ENCODE data around the gene NXPE1. TPM values are rescaled to one million over a fixed set of nuclear protein-coding genes. Genes with fewer than 3 reads are reported as not detected.

The NXPE1 gene
- total and polyA plus RNA-seq, 2 experiments from 2014 or later: not detected

GRCh38 chr11:114524122-114524521 is 35.6 kb downstream of the NXPE1 start:
- Histone ChIP-seq H4K20me1 (replicated peaks; ENCODE audit: insufficient read depth) (no peaks in the 10 kb centered on the region), H3K27ac (ENCODE audit: low read depth) (no peak overlapping the region), H3K79me2 (replicated peaks; ENCODE audit: insufficient read depth) (no peaks in the 10 kb centered on the region), H3K4me2 (no peak overlapping the region), H3K27me3 (ENCODE audit: insufficient read depth) (no peaks in the 10 kb centered on the region), H3K4me1 (ENCODE audit: insufficient read depth) (no peaks in the 10 kb centered on the region), H3K36me3 (ENCODE audit: insufficient read depth) (no peaks in the 10 kb centered on the region), H3K4me3 (no peak overlapping the region), H3F3A (replicated peaks; ENCODE audit: low read depth) (no peaks in the 10 kb centered on the region), H3K9me2 (ENCODE audit: insufficient read depth) (peaks cover under 1% of the 10 kb centered on the region; the same call in 1 of the 2 replicates), H2AFZ (no peak overlapping the region)
- peaks cover 16% of the 10 kb centered on the region; the same call in 2 of the 3 replicates for H3K36me3 Mint-ChIP-seq (ENCODE audit: low read depth)
- no peak overlapping the region for H3K27ac Mint-ChIP-seq
- H3K4me3 Mint-ChIP-seq: no peak overlapping the region
- peaks cover 28% of the 10 kb centered on the region for H3K9me3 Mint-ChIP-seq
- no peak for TF ChIP-seq ZNF462 (CRISPR knock-in tag; IDR thresholded peaks at IDR 0.05)
- no peaks in the 10 kb centered on the region for H3K27me3 Mint-ChIP-seq (ENCODE audit: insufficient read depth, low read depth, poor library complexity)
- ATAC-seq (no peak), DNase-seq (ENCODE audit: low spot score) (no peak)
- no peaks in the 10 kb centered on the region for H3K4me1 Mint-ChIP-seq

- Mint-ChIP-seq H3K27ac (no peak overlapping the region), H3K4me1 (no peaks in the 10 kb centered on the region), H3K27me3 (ENCODE audit: insufficient read depth, low read depth, poor library complexity) (no peaks in the 10 kb centered on the region), H3K4me3 (no peak overlapping the region), H3K36me3 (ENCODE audit: low read depth) (peaks cover 16% of the 10 kb centered on the region; the same call in 2 of the 3 replicates), H3K9me3 (peaks cover 24% of the 10 kb centered on the region)
- no peaks in the 10 kb centered on the region for H3K27me3 ChIP-seq (ENCODE audit: insufficient read depth)
- H3K4me1 ChIP-seq (ENCODE audit: insufficient read depth): no peaks in the 10 kb centered on the region
- no peak overlapping the region for H3K4me3 ChIP-seq
- no peak overlapping the region for H3K27ac ChIP-seq (ENCODE audit: low read depth)
- DNase-seq (ENCODE audit: low spot score) (no peak), ATAC-seq (no peak)
- H3K36me3 ChIP-seq (ENCODE audit: insufficient read depth): no peaks in the 10 kb centered on the region
- no peaks in the 10 kb centered on the region for H4K20me1 ChIP-seq (replicated peaks; ENCODE audit: insufficient read depth)
- TF ChIP-seq REST (IDR thresholded peaks at IDR 0.05; ENCODE audit: unreplicated experiment) (no peak), POLR2AphosphoS5 (IDR thresholded peaks at IDR 0.05; ENCODE audit: low read depth) (no peak)
- no peaks in the 10 kb centered on the region for H3F3A ChIP-seq (replicated peaks; ENCODE audit: low read depth)
- H2AFZ ChIP-seq: no peak overlapping the region
- no peaks in the 10 kb centered on the region for H3K79me2 ChIP-seq (replicated peaks; ENCODE audit: insufficient read depth)
- no peak overlapping the region for H3K4me2 ChIP-seq
- H3K9me2 ChIP-seq (ENCODE audit: insufficient read depth): no peaks in the 10 kb centered on the region
These were observed 36.9 kb downstream of the NXPE1 start for GRCh38 chr11:114522818-114523217.

Data from GM23338 (cell line).